Gastroesophageal sphincter (tissue), 4 donors: ENCODE results near the gene NME2. TPM values are rescaled to one million over a fixed set of nuclear protein-coding genes. Genes with fewer than 3 reads are reported as not detected.

ENCODE experiments used
- ATAC-seq: fragments of 150-250 bp; one replicate; pipeline ENCODE4 v1.9.1; 2016; ENCODE audit warnings: mild to moderate bottlenecking, moderate library complexity
- H3K27ac ChIP-seq, 4 donors: fragments of 200-600 bp; sonication (generic) in 3 of 4; 1 replicate in 3 of 4; 2 replicates in 1 of 4; pipeline ENCODE4 v1.5.1; 2016 to 2019
- H3K27me3 ChIP-seq: fragments of 200-600 bp; sonication (generic); one replicate; pipeline ENCODE4 v1.5.1; 2019
- H3K36me3 ChIP-seq, 2 donors: fragments of 200-600 bp; sonication (generic); one replicate each; pipeline ENCODE4 v1.5.1; 2019; ENCODE audit warnings: control low read depth in 1 of 2
- H3K4me1 ChIP-seq, 3 donors: fragments of 200-600 bp; sonication (generic); 1 replicate in 2 of 3; 2 replicates in 1 of 3; pipeline ENCODE4 v1.5.1; 2016 to 2019; ENCODE audit warnings: control low read depth in 2 of 3
- H3K4me3 ChIP-seq, 2 donors: fragments of 200-600 bp; sonication (generic); one replicate each; pipeline ENCODE4 v1.5.1; 2019; ENCODE audit warnings: mild to moderate bottlenecking in 1 of 2, moderate library complexity in 1 of 2
- H3K9me3 ChIP-seq, 3 donors: fragments of 200-600 bp; sonication (generic); one replicate each; pipeline ENCODE4 v1.5.1; 2017 to 2019; ENCODE audit warnings: control low read depth in 2 of 3
- EP300 ChIP-seq: sonication (generic); formaldehyde crosslinking; IDR thresholded peaks from one replicate; pipeline ENCODE4 v1.6.1; 2017; ENCODE audit warnings: antibody characterized with exemption, mild to moderate bottlenecking
- POLR2A ChIP-seq, 2 donors: fragments of 450-650 bp; IDR thresholded peaks; one replicate each; pipeline ENCODE4 v1.6.1; 2017; ENCODE audit warnings: antibody characterized with exemption in 2 of 2, mild to moderate bottlenecking in 2 of 2, moderate library complexity in 1 of 2
- POLR2AphosphoS5 ChIP-seq: sonication (generic); formaldehyde crosslinking; IDR thresholded peaks from one replicate; pipeline ENCODE4 v1.6.1; 2017; ENCODE audit warnings: antibody characterized with exemption
- WGBS, 2 donors: methylation state at CpG; one replicate each; pipeline ENCODE4 v1.1.5; 2018; ENCODE audit warnings: low coverage in 1 of 2; 5-methylcytosine and 5-hydroxymethylcytosine counted together
- total RNA-seq, 4 donors: library from RNA; depleted of rRNA; stranded (reverse); fragments of >200 nt; gene quantifications; one replicate each; pipeline ENCODE4 v1.1.0, GENCODE V29; 2016
- TF ChIP-seq, protein P1 (sequence below), 4 experiments: fragments of 200-600 bp in 2 of 4; fragments of 450-650 bp in 2 of 4; sonication (generic) in 1 of 4; IDR thresholded peaks; one replicate each; pipeline ENCODE4 v1.5.1; 2017 to 2019; ENCODE audit warnings: antibody characterized with exemption in 4 of 4, mild to moderate bottlenecking in 2 of 4, moderate library complexity in 2 of 4

NME2 gene
- total RNA-seq, 4 donors from 2014 or later, result 321 to 410 (median 361) TPM

DNA sequence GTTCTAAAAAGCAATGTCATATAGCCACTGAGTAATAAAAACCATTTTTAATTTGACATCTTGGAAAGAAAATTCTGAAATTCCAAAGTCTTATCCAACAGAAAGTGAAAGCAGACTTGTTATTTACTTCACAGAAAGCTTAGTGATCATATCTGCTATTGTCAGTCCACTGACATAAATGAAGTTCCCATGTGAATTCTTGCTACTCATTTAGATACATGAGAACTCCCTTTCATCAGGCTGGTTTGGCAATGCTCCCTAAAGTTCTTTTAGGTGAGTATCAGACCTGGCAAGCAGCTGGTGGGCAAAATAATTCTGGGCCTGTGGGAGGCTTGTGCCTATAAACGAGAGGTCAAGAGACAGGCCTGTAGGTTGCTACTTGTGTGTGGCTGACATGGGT is 23.4 kb downstream of the NME2 start:
- ATAC-seq, result no peak
- H3K27ac ChIP-seq, result peak overlapping the region in 1 of 4 donors; percentile 11
- H3K4me3 ChIP-seq, result no peak overlapping the region
- no peaks in the 10 kb centered on the region for H3K9me3 ChIP-seq
- peaks cover 0 to 6% (median 0%) of the 10 kb centered on the region in 3 donors for H3K4me1 ChIP-seq
- H3K27me3 ChIP-seq, result no peaks in the 10 kb centered on the region
- 60 to 67% methylated on average over 1 of the region's 1 CpG for WGBS, 2 donors
- TF ChIP-seq POLR2A (IDR thresholded peaks at IDR 0.05) (no peak), EP300 (no peak)
- TF ChIP-seq, protein P1, sequence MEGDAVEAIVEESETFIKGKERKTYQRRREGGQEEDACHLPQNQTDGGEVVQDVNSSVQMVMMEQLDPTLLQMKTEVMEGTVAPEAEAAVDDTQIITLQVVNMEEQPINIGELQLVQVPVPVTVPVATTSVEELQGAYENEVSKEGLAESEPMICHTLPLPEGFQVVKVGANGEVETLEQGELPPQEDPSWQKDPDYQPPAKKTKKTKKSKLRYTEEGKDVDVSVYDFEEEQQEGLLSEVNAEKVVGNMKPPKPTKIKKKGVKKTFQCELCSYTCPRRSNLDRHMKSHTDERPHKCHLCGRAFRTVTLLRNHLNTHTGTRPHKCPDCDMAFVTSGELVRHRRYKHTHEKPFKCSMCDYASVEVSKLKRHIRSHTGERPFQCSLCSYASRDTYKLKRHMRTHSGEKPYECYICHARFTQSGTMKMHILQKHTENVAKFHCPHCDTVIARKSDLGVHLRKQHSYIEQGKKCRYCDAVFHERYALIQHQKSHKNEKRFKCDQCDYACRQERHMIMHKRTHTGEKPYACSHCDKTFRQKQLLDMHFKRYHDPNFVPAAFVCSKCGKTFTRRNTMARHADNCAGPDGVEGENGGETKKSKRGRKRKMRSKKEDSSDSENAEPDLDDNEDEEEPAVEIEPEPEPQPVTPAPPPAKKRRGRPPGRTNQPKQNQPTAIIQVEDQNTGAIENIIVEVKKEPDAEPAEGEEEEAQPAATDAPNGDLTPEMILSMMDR (IDR thresholded peaks at IDR 0.05), result no peak
- H3K36me3 ChIP-seq, result peaks cover 0 to 99% of the 10 kb centered on the region in 2 donors

DNA sequence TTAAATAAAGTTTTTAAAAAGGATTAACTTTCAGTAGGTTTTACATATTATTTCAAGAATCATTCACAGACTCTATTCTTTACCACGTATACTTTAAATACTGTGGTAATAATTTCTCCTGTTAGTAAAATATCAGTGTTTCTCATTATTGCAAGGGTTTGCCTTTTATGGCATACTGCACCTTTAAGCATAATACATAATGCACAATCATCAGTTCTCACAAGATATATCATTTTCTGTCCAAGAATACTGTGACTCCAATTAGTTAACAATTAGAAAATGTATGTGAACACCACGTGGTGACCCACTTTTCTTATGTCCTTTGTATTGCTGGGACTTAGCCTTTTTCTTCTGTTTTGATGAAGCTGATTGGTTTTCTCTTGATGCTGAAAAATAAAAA is 25.7 kb downstream of the NME2 start:
- Histone ChIP-seq H3K36me3 (peaks cover 0 to 97% of the 10 kb centered on the region in 2 donors), H3K4me1 (peaks cover 0 to 6% (median 0%) of the 10 kb centered on the region in 3 donors), H3K4me3 (no peak overlapping the region), H3K27me3 (no peaks in the 10 kb centered on the region), H3K9me3 (no peaks in the 10 kb centered on the region), H3K27ac (no peak overlapping the region)
- ATAC-seq, result no peak
- 79 to 87% methylated on average over 2 of the region's 2 CpGs for WGBS, 2 donors
- TF ChIP-seq POLR2AphosphoS5, result no peak
- no peak for TF ChIP-seq POLR2A (IDR thresholded peaks at IDR 0.05)
- no peak for TF ChIP-seq EP300
- TF ChIP-seq, protein P1 (IDR thresholded peaks at IDR 0.05), result no peak

DNA sequence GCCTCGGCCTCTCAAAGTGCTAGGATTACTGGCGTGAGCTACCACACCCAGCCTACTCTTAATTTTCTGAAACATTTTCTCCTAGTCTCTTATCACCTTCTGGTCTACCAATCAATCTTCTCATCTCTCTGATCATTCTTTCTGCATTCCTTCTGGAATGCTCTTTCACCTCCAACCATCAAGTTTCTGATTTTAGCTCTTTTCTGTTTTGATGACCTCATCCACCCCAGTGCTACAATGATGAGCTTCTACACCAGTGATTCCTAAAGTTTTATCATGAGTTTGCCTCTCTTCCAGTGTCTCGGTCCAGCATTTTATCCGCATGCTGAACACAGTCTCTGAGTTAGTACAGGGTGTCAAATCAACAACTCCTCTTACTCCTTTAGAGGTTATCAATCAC is 31.5 kb downstream of the NME2 start:
- Histone ChIP-seq H3K27ac (no peak overlapping the region), H3K4me3 (no peak overlapping the region), H3K4me1 (peaks cover 0 to 6% (median 0%) of the 10 kb centered on the region in 3 donors), H3K36me3 (peaks cover 4 to 96% of the 10 kb centered on the region in 2 donors), H3K9me3 (no peaks in the 10 kb centered on the region), H3K27me3 (no peaks in the 10 kb centered on the region)
- 94 to 100% methylated on average over 3 to 4 of the region's 4 CpGs for WGBS, 2 donors
- TF ChIP-seq POLR2A (IDR thresholded peaks at IDR 0.05) (no peak), EP300 (no peak), POLR2AphosphoS5 (no peak)
- TF ChIP-seq, protein P1 (IDR thresholded peaks at IDR 0.05), result no peak
- no peak for ATAC-seq

DNA sequence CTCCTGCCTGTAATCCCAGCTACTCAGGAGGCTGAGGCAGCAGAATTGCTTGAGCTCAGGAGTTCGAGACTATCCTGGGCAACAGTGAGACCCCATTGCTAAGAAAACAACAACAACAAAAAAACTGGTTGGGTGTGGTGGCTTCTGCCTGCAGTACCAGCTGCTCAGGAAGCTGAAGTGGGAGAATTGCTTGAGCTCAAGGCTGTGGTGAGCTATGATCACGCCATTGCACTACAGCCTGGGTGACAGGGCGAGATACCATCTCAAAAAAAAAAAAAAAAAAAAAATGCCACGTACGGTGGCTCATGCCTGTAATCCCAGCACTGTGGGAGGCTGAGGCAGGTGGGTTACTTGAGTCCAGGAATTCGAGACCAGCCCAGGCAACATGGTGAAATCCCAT is 34.1 kb downstream of the NME2 start:
- Histone ChIP-seq H3K4me1 (peaks cover 0 to 6% (median 0%) of the 10 kb centered on the region in 3 donors), H3K27ac (no peak overlapping the region), H3K27me3 (no peaks in the 10 kb centered on the region), H3K4me3 (no peak overlapping the region), H3K9me3 (no peaks in the 10 kb centered on the region), H3K36me3 (peaks cover 4 to 96% of the 10 kb centered on the region in 2 donors)
- WGBS, 2 donors, result 87 to 100% methylated on average over 4 to 6 of the region's 6 CpGs
- TF ChIP-seq POLR2AphosphoS5, result no peak
- TF ChIP-seq, protein P1 (IDR thresholded peaks at IDR 0.05), result no peak
- TF ChIP-seq POLR2A (IDR thresholded peaks at IDR 0.05), result no peak
- TF ChIP-seq EP300, result no peak
- ATAC-seq, result no peak

DNA sequence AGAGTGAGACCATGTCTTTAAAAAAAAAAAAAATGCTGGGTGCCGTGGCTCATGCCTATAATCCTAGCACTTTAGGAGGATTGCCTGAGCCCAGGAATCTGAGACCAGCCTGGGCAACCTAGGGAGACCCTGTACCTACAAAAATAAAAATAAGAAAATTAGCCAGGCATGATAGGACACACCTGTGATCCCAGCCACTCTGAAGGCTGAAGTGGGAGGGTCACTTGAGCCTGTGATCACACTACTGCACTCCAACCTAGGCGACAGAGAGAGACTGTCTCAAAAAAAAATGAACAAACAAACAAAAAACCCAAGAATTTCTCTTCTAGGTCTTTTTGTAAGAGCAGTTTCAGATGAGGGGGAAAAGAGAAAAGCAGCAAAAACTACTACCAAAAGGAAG is 34.6 kb downstream of the NME2 start:
- 80 to 87% methylated on average over 1 to 2 of the region's 2 CpGs for WGBS, 2 donors
- Histone ChIP-seq H3K27ac (no peak overlapping the region), H3K27me3 (no peaks in the 10 kb centered on the region), H3K9me3 (no peaks in the 10 kb centered on the region), H3K36me3 (peaks cover 4 to 96% of the 10 kb centered on the region in 2 donors), H3K4me1 (peaks cover 0 to 6% (median 0%) of the 10 kb centered on the region in 3 donors), H3K4me3 (no peak overlapping the region)
- TF ChIP-seq POLR2A (IDR thresholded peaks at IDR 0.05) (no peak), EP300 (no peak), POLR2AphosphoS5 (no peak)
- TF ChIP-seq, protein P1 (IDR thresholded peaks at IDR 0.05), result no peak
- no peak for ATAC-seq
